ENCODE results near the gene SLC12A8.

The SLC12A8 gene

DNA sequence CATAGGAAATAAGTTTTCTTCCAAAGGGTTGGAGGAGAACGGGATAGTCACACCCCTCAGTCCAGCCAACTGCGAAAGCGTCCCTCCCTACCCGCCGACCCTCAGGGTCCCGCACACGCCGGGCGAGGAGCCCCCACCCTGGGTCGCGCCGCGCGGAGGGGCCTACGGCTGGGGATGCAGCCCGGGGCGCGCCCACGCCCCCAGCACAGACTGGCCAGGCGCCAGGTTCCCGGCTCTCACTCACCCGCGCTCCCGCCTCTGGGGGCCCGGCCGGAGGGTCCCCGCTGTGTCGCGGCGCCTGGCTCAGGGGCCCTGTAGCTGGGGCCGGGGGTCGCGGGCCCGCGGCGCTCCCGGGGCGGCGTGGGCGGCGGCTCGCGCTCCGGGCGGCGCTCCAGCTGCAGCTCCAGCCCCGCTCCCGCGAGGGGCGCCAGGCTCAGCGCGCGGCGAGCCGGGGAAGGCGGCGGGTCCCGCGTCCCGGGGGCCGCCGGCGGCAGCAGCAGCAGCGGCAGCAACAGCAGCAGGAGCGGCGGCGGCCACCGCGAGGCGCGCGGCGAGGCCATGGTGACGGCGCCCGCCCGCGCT lies 157.1 kb downstream of the SLC12A8 start:
- TF ChIP-seq CTCF (IDR thresholded peaks at IDR 0.05), result no peak
- no peaks in the 10 kb centered on the region for H3K27me3 ChIP-seq (ENCODE audit: control insufficient read depth, insufficient read depth, low read length)
- H3K27ac ChIP-seq, result peak overlapping the region; percentile 63
- H3K4me3 ChIP-seq (ENCODE audit: low read depth, low read length), result peak overlapping the region; percentile 43
- peak overlapping the region; percentile 56 for H3K4me2 ChIP-seq (ENCODE audit: low read length)
- no peaks in the 10 kb centered on the region for H3K79me2 ChIP-seq
- H3K9me3 ChIP-seq (ENCODE audit: control insufficient read depth, low read length), result no peaks in the 10 kb centered on the region
- no peaks in the 10 kb centered on the region for H3K36me3 ChIP-seq (ENCODE audit: control insufficient read depth, insufficient read depth, low read length)
- H3K4me1 ChIP-seq, result peaks cover 8% of the 10 kb centered on the region
- H2AFZ ChIP-seq, result peak overlapping the region; percentile 66
- no peak overlapping the region for H3K9ac ChIP-seq

GRCh38 chr3:125054449-125055329 lies 157.9 kb downstream of the SLC12A8 start:
- Histone ChIP-seq H3K27ac (peak overlapping the region; percentile 63), H3K36me3 (ENCODE audit: control insufficient read depth, insufficient read depth, low read length) (no peaks in the 10 kb centered on the region), H3K79me2 (no peaks in the 10 kb centered on the region), H3K4me2 (ENCODE audit: low read length) (peak overlapping the region; percentile 56), H2AFZ (peak overlapping the region; percentile 66), H3K27me3 (ENCODE audit: control insufficient read depth, insufficient read depth, low read length) (no peaks in the 10 kb centered on the region), H3K9me3 (ENCODE audit: control insufficient read depth, low read length) (no peaks in the 10 kb centered on the region), H3K4me3 (ENCODE audit: low read depth, low read length) (peak overlapping the region; percentile 43), H3K4me1 (peaks cover 3% of the 10 kb centered on the region), H3K9ac (no peak overlapping the region)
- no peak for TF ChIP-seq CTCF (IDR thresholded peaks at IDR 0.05)

GRCh38 chr3:125054062-125054448 lies 158.5 kb downstream of the SLC12A8 start:
- H3K9me3 ChIP-seq (ENCODE audit: control insufficient read depth, low read length), result no peaks in the 10 kb centered on the region
- H3K4me1 ChIP-seq, result peaks cover 3% of the 10 kb centered on the region
- peak overlapping the region; percentile 63 for H3K27ac ChIP-seq
- no peak overlapping the region for H2AFZ ChIP-seq
- no peaks in the 10 kb centered on the region for H3K36me3 ChIP-seq (ENCODE audit: control insufficient read depth, insufficient read depth, low read length)
- peak overlapping the region; percentile 56 for H3K4me2 ChIP-seq (ENCODE audit: low read length)
- no peak overlapping the region for H3K9ac ChIP-seq
- no peaks in the 10 kb centered on the region for H3K27me3 ChIP-seq (ENCODE audit: control insufficient read depth, insufficient read depth, low read length)
- H3K79me2 ChIP-seq, result no peaks in the 10 kb centered on the region
- H3K4me3 ChIP-seq (ENCODE audit: low read depth, low read length), result peak overlapping the region; percentile 43
- TF ChIP-seq CTCF (IDR thresholded peaks at IDR 0.05), result no peak

DNA sequence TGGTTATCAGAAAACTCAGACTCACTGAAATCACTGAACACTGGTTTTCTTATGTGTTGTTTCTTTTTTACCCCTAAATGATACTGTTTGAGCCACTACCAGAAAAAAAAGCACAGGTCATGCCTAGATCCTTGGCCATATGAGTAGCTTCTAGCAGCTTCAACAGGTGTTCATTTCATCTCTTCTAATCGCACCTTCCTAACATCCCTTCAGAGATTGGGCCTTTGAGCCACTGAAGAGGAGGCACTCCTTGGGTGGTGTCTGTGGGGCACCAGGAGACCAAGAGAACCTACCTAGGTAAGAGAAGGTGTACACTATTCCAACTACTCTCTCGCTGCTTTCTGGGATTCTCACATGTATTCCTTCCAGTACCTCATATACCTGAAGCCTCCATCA lies 159.2 kb downstream of the SLC12A8 start:
- Histone ChIP-seq H3K4me3 (ENCODE audit: low read depth, low read length) (no peak overlapping the region), H3K4me2 (ENCODE audit: low read length) (peak overlapping the region; percentile 16), H3K9me3 (ENCODE audit: control insufficient read depth, low read length) (no peaks in the 10 kb centered on the region), H3K36me3 (ENCODE audit: control insufficient read depth, insufficient read depth, low read length) (no peaks in the 10 kb centered on the region), H3K9ac (no peak overlapping the region), H3K4me1 (peaks cover 3% of the 10 kb centered on the region), H2AFZ (no peak overlapping the region), H3K27me3 (ENCODE audit: control insufficient read depth, insufficient read depth, low read length) (no peaks in the 10 kb centered on the region), H3K27ac (peak overlapping the region; percentile 36), H3K79me2 (no peaks in the 10 kb centered on the region)
- TF ChIP-seq CTCF (IDR thresholded peaks at IDR 0.05), result no peak

Data from parathyroid adenoma (tissue), 2 donors.